ENCODE results near the gene TMEM202. TPM values are rescaled to one million over a fixed set of nuclear protein-coding genes. Genes with fewer than 3 reads are reported as not detected.
A peak's percentile ranks its signal among the peaks of the same experiment; 100 is the strongest.

The TMEM202 gene
- total and polyA plus RNA-seq, 2 of the 13 experiments (the other 11 are each of a cell fraction or from before 2014, with no cell fraction given): not detected

- no peak for TF ChIP-seq PAF1 (CRISPR knock-in tag; IDR thresholded peaks at IDR 0.05)
- no peak for TF ChIP-seq ZNF510 (CRISPR knock-in tag; IDR thresholded peaks at IDR 0.05; ENCODE audit: low read depth)
- no peak for TF ChIP-seq SSRP1 (CRISPR knock-in tag; IDR thresholded peaks at IDR 0.05)
- TF ChIP-seq MYC (CRISPR knock-in tag; IDR thresholded peaks at IDR 0.05; ENCODE audit: borderline replicate concordance): peak; percentile 93
- TF ChIP-seq KLF13 (CRISPR knock-in tag; IDR thresholded peaks at IDR 0.05): 0 out of 2 replicates have a peak, but pooled peaks have one; percentile 55
- peak; percentile 99 for TF ChIP-seq ZFY (CRISPR knock-in tag; IDR thresholded peaks at IDR 0.05)
- TF ChIP-seq ZBTB10 (CRISPR knock-in tag; IDR thresholded peaks at IDR 0.05; ENCODE audit: borderline replicate concordance): peak; percentile 78; the same call in 1 of the 2 replicates
- TF ChIP-seq ZBTB44 (CRISPR knock-in tag; IDR thresholded peaks at IDR 0.05): no peak; the same call in 1 of the 2 replicates
- TF ChIP-seq PRMT3 (CRISPR knock-in tag; IDR thresholded peaks at IDR 0.05; ENCODE audit: borderline replicate concordance, low read depth): peak; percentile 29; the same call in 1 of the 2 replicates
- TF ChIP-seq TSC22D2 (CRISPR knock-in tag; IDR thresholded peaks at IDR 0.05; ENCODE audit: borderline replicate concordance): peak; percentile 67; the same call in 1 of the 2 replicates
- TF ChIP-seq GLMP (CRISPR knock-in tag; IDR thresholded peaks at IDR 0.05; ENCODE audit: borderline replicate concordance): no peak
- TF ChIP-seq U2AF2 (IDR thresholded peaks at IDR 0.05; ENCODE audit: low read depth, low read length): peak; percentile 89; the same call in 1 of the 2 replicates
- peak; percentile 100 for TF ChIP-seq KAT8 (CRISPR knock-in tag; IDR thresholded peaks at IDR 0.05)
- TF ChIP-seq ZSCAN21 (CRISPR knock-in tag; IDR thresholded peaks at IDR 0.05; ENCODE audit: borderline replicate concordance): peak; percentile 96; the same call in 1 of the 2 replicates
- peak in 1 of 2 experiments; percentile 55; a peak in 1 of 4 replicates for TF ChIP-seq ATF4 (CRISPR knock-in tag; IDR thresholded peaks at IDR 0.05)
- peak; percentile 82 for TF ChIP-seq ZNF552 (CRISPR knock-in tag; IDR thresholded peaks at IDR 0.05; ENCODE audit: borderline replicate concordance)
- TF ChIP-seq KDM5B (CRISPR knock-in tag; IDR thresholded peaks at IDR 0.05; ENCODE audit: borderline replicate concordance): peak; percentile 90; the same call in 1 of the 2 replicates
- TF ChIP-seq TFDP1 (CRISPR knock-in tag; IDR thresholded peaks at IDR 0.05; ENCODE audit: borderline replicate concordance): peak; percentile 80; the same call in 1 of the 2 replicates
Observed at GRCh38 chr15:72375846-72376581, 22.1 kb upstream of the TMEM202 start, which contains the start of gene HEXA (continued).

Data from HepG2 (cell line).